Measurements from ENCODE around the gene SAP130. TPM values are rescaled to one million over a fixed set of nuclear protein-coding genes. Genes with fewer than 3 reads are reported as not detected.

The SAP130 gene
- total RNA-seq: 6.6 and 9.3 TPM in 2 replicates

GRCh38 chr2:128027801-128028667 lies at the start of gene SAP130:
Gene SAP130, minus strand, starts transcription at chr2:128028059. Its CDS starts 1,767 bp downstream, at chr2:128026292.
- peak within 1 kb of the TSS; percentile 99 for H3K4me3 ChIP-seq (ENCODE audit: low read depth, low read length)
- no peak for TF ChIP-seq CTCF (IDR thresholded peaks at IDR 0.05; ENCODE audit: insufficient read depth, low read length, poor library complexity, severe bottlenecking)
- peak; percentile 65 for DNase-seq (ENCODE audit: low read depth)
- H3K27me3 ChIP-seq (ENCODE audit: control insufficient read depth, insufficient read depth, low read length): no peaks in the 10 kb centered on the region
- H3K36me3 ChIP-seq (ENCODE audit: control insufficient read depth, insufficient read depth, low read length): no peaks in the 10 kb centered on the region

- DNase-seq (ENCODE audit: low read depth): no peak
Observed at GRCh38 chr2:128076461-128077106, 48.7 kb upstream of the SAP130 start.

GRCh38 chr2:128073278-128073677 lies 45.4 kb upstream of the SAP130 start:
- no peak for DNase-seq (ENCODE audit: low read depth)
- Histone ChIP-seq H3K36me3 (ENCODE audit: control insufficient read depth, insufficient read depth, low read length) (no peaks in the 10 kb centered on the region), H3K4me3 (ENCODE audit: low read depth, low read length) (no peak overlapping the region), H3K27me3 (ENCODE audit: control insufficient read depth, insufficient read depth, low read length) (no peaks in the 10 kb centered on the region)
- TF ChIP-seq CTCF (IDR thresholded peaks at IDR 0.05; ENCODE audit: insufficient read depth, low read length, poor library complexity, severe bottlenecking): no peak

More at GRCh38 chr2:128076461-128077106, 48.7 kb upstream of the SAP130 start:
- Histone ChIP-seq H3K4me3 (ENCODE audit: low read depth, low read length) (no peak overlapping the region), H3K36me3 (ENCODE audit: control insufficient read depth, insufficient read depth, low read length) (no peaks in the 10 kb centered on the region), H3K27me3 (ENCODE audit: control insufficient read depth, insufficient read depth, low read length) (no peaks in the 10 kb centered on the region)
- TF ChIP-seq CTCF (IDR thresholded peaks at IDR 0.05; ENCODE audit: insufficient read depth, low read length, poor library complexity, severe bottlenecking): no peak

GRCh38 chr2:128069769-128070168 lies 41.9 kb upstream of the SAP130 start:
- H3K36me3 ChIP-seq (ENCODE audit: control insufficient read depth, insufficient read depth, low read length): no peaks in the 10 kb centered on the region
- no peak for DNase-seq (ENCODE audit: low read depth)
- H3K4me3 ChIP-seq (ENCODE audit: low read depth, low read length): no peak overlapping the region
- no peaks in the 10 kb centered on the region for H3K27me3 ChIP-seq (ENCODE audit: control insufficient read depth, insufficient read depth, low read length)
- TF ChIP-seq CTCF (IDR thresholded peaks at IDR 0.05; ENCODE audit: insufficient read depth, low read length, poor library complexity, severe bottlenecking): no peak

- Histone ChIP-seq H3K27me3 (ENCODE audit: control insufficient read depth, insufficient read depth, low read length) (no peaks in the 10 kb centered on the region), H3K36me3 (ENCODE audit: control insufficient read depth, insufficient read depth, low read length) (no peaks in the 10 kb centered on the region), H3K4me3 (ENCODE audit: low read depth, low read length) (no peak overlapping the region)
- TF ChIP-seq CTCF (IDR thresholded peaks at IDR 0.05; ENCODE audit: insufficient read depth, low read length, poor library complexity, severe bottlenecking): no peak
- DNase-seq (ENCODE audit: low read depth): no peak
Observed at GRCh38 chr2:128064353-128064752, 36.5 kb upstream of the SAP130 start.

Data from kidney epithelial cell (primary cell).